Measurements from ENCODE around the gene REL.

The REL gene

GRCh38 chr2:60972889-60973656 is 91.7 kb downstream of the REL start:
- no peak for TF ChIP-seq SIN3A (IDR thresholded peaks at IDR 0.05; ENCODE audit: borderline replicate concordance, insufficient read depth, low read length)
- TF ChIP-seq TAF1 (IDR thresholded peaks at IDR 0.05; ENCODE audit: borderline replicate concordance, insufficient read depth, low read length): no peak
- TF ChIP-seq, protein P1, sequence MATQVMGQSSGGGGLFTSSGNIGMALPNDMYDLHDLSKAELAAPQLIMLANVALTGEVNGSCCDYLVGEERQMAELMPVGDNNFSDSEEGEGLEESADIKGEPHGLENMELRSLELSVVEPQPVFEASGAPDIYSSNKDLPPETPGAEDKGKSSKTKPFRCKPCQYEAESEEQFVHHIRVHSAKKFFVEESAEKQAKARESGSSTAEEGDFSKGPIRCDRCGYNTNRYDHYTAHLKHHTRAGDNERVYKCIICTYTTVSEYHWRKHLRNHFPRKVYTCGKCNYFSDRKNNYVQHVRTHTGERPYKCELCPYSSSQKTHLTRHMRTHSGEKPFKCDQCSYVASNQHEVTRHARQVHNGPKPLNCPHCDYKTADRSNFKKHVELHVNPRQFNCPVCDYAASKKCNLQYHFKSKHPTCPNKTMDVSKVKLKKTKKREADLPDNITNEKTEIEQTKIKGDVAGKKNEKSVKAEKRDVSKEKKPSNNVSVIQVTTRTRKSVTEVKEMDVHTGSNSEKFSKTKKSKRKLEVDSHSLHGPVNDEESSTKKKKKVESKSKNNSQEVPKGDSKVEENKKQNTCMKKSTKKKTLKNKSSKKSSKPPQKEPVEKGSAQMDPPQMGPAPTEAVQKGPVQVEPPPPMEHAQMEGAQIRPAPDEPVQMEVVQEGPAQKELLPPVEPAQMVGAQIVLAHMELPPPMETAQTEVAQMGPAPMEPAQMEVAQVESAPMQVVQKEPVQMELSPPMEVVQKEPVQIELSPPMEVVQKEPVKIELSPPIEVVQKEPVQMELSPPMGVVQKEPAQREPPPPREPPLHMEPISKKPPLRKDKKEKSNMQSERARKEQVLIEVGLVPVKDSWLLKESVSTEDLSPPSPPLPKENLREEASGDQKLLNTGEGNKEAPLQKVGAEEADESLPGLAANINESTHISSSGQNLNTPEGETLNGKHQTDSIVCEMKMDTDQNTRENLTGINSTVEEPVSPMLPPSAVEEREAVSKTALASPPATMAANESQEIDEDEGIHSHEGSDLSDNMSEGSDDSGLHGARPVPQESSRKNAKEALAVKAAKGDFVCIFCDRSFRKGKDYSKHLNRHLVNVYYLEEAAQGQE (IDR thresholded peaks at IDR 0.05; ENCODE audit: insufficient read depth in 1 of 2, low read depth in 2 of 2, low read length in 2 of 2): no peak
- no peak for TF ChIP-seq POLR2AphosphoS5 (IDR thresholded peaks at IDR 0.05; ENCODE audit: low read depth, low read length)
- TF ChIP-seq FOXP2 (optimal IDR thresholded peaks at IDR 0.05; ENCODE audit: borderline replicate concordance, extremely low read depth, extremely low read length, insufficient read depth): no peak

- TF ChIP-seq FOXP2 (optimal IDR thresholded peaks at IDR 0.05; ENCODE audit: borderline replicate concordance, extremely low read depth, extremely low read length, insufficient read depth) (no peak), SIN3A (IDR thresholded peaks at IDR 0.05; ENCODE audit: borderline replicate concordance, insufficient read depth, low read length) (no peak), POLR2AphosphoS5 (IDR thresholded peaks at IDR 0.05; ENCODE audit: low read depth, low read length) (no peak), TAF1 (IDR thresholded peaks at IDR 0.05; ENCODE audit: borderline replicate concordance, insufficient read depth, low read length) (no peak)
- TF ChIP-seq, protein P1 (IDR thresholded peaks at IDR 0.05; ENCODE audit: insufficient read depth in 1 of 2, low read depth in 2 of 2, low read length in 2 of 2): no peak
Measured at GRCh38 chr2:60973705-60974104, 92.3 kb downstream of the REL start.

GRCh38 chr2:60974652-60975051 is 93.3 kb downstream of the REL start:
- TF ChIP-seq POLR2AphosphoS5 (IDR thresholded peaks at IDR 0.05; ENCODE audit: low read depth, low read length) (no peak), SIN3A (IDR thresholded peaks at IDR 0.05; ENCODE audit: borderline replicate concordance, insufficient read depth, low read length) (no peak), TAF1 (IDR thresholded peaks at IDR 0.05; ENCODE audit: borderline replicate concordance, insufficient read depth, low read length) (no peak), FOXP2 (optimal IDR thresholded peaks at IDR 0.05; ENCODE audit: borderline replicate concordance, extremely low read depth, extremely low read length, insufficient read depth) (no peak)
- TF ChIP-seq, protein P1 (IDR thresholded peaks at IDR 0.05; ENCODE audit: insufficient read depth in 1 of 2, low read depth in 2 of 2, low read length in 2 of 2): no peak
